Naive thymus-derived CD8-positive, alpha-beta T cell (primary cell): ENCODE results near the gene CR1. TPM values are rescaled to one million over a fixed set of nuclear protein-coding genes. Genes with fewer than 3 reads are reported as not detected.
A peak's percentile ranks its signal among the peaks of the same experiment; 100 is the strongest.
"Not testable (repeated sequence)": the region's sequence is repeated elsewhere in the genome, so short reads cannot be mapped to it uniquely, and the experiment has no call there.

Source experiments
- ATAC-seq, 2 donors: fragments of 150-1000 bp; cut with Tn5 transposase in 1 of 2; sonication (Bioruptor Pico), chemical (Tn5 transposase) in 1 of 2; 1 replicate in 1 of 2; 2 replicates in 1 of 2; pipeline ENCODE4 v1.10.0; 2021; ENCODE audit warnings: mild to moderate bottlenecking in 2 of 2, moderate library complexity in 2 of 2
- POLR2A ChIA-PET: fragments of 350-600 bp; sonication (Branson Sonifier 250); formaldehyde crosslinking; loops from one replicate; lab custom pipeline; 2021; ENCODE audit warnings: antibody characterized with exemption; lab: Charles Lee
- DNase-seq, 10 donors: peaks; one replicate each; pipeline versions ENCODE4 v3.0.0 to v3.0.0-alpha.2; 2020 to 2022
- H3K27ac Mint-ChIP-seq, 10 donors: one replicate each; pipeline ENCODE4 v1.8.0; 2020 to 2022; ENCODE audit warnings: mild to moderate bottlenecking in 10 of 10, mixed read lengths in 10 of 10, moderate library complexity in 4 of 10, inconsistent platforms in 1 of 10
- H3K27me3 Mint-ChIP-seq, 5 donors: one replicate each; pipeline ENCODE4 v1.8.0; 2021 to 2022; ENCODE audit warnings: mixed read lengths in 5 of 5
- H3K36me3 Mint-ChIP-seq, 3 donors: one replicate each; pipeline ENCODE4 v1.8.0; 2020 to 2022; ENCODE audit warnings: mixed read lengths in 3 of 3, mild to moderate bottlenecking in 2 of 3, inconsistent platforms in 1 of 3
- H3K4me1 Mint-ChIP-seq, 4 donors: one replicate each; pipeline ENCODE4 v1.8.0; 2021 to 2022; ENCODE audit warnings: mixed read lengths in 4 of 4
- H3K4me3 Mint-ChIP-seq, 10 donors: one replicate each; pipeline ENCODE4 v1.8.0; 2020 to 2022; ENCODE audit warnings: mild to moderate bottlenecking in 10 of 10, mixed read lengths in 10 of 10, moderate library complexity in 6 of 10, inconsistent platforms in 1 of 10
- H3K9me3 Mint-ChIP-seq, 9 donors: one replicate each; pipeline ENCODE4 v1.8.0; 2020 to 2022; ENCODE audit warnings: mixed read lengths in 9 of 9, mild to moderate bottlenecking in 3 of 9, inconsistent platforms in 1 of 9, moderate library complexity in 1 of 9
- polyA plus RNA-seq, 3 donors: library from polyadenylated mRNA; unstranded; fragments of 300-500 nt; fragmentation: Illumina TruSeq; gene quantifications; one replicate each; pipeline ENCODE4 v1.2.3, GENCODE V29; 2021
- total RNA-seq, 8 experiments: library from RNA in 2 of 8; stranded (reverse) in 2 of 8; gene quantifications; one replicate each; pipeline ENCODE4 v1.2.3 and lab custom pipeline; 2021 to 2026

The CR1 gene
- total and polyA plus RNA-seq, 5 experiments from 2014 or later, result 0.81 to 5.1 (median 3.1) TPM

DNA sequence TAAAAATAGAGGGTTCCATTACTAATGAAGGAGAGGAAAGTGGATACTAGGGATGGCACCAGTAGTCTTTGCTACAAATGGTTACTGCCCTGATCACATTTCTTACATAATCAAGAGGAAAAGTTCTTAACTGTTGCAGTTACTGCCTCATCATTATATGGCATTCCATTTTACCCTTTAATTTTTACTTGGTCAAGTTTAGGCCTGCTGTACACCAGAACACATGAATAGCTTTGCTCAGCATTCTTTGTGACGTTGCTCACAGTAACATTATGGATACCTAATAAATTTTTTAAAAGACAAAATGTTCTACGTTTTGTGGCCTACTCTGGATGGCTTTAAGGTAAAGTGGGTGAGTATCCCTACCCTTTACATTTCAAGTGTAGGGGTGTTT is 110.4 kb downstream of the CR1 start:
- H3K4me1 Mint-ChIP-seq, result no peaks in the 10 kb centered on the region
- H3K27me3 Mint-ChIP-seq, result peaks cover 0 to 4% (median 2%) of the 10 kb centered on the region in 5 donors
- no peak overlapping the region for H3K4me3 Mint-ChIP-seq
- ATAC-seq, result no peak
- POLR2A ChIA-PET, result no interaction called here
- H3K9me3 Mint-ChIP-seq, result no peaks in the 10 kb centered on the region
- H3K36me3 Mint-ChIP-seq, result no peaks in the 10 kb centered on the region
- DNase-seq, result no peak
- no peak overlapping the region for H3K27ac Mint-ChIP-seq

DNA sequence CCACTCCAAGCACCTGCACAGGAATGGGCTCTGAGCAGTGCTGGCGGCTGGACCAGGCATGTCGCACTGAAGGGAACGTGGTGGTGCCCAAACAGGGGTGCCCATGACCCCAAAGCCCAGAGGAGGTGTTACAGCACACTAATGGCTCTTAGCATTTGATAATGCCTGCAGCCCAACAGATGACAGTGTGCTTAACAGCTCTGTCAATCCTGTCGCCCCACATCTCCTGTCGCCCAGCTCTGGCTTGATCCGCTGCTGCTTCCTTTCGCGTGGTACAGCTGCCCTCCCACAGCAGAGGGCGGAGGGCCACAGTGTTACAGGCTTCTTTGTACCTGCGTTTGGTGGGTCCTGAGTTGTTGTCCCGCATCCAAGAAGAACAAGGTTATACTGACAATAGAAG is 116.8 kb downstream of the CR1 start:
- no peak for ATAC-seq
- Mint-ChIP-seq H3K27me3 (peaks cover 0 to 5% (median 3%) of the 10 kb centered on the region in 5 donors), H3K36me3 (peaks cover 0 to 7% (median 3%) of the 10 kb centered on the region in 3 donors), H3K9me3 (no peaks in the 10 kb centered on the region), H3K4me1 (no peaks in the 10 kb centered on the region), H3K27ac (no peak overlapping the region), H3K4me3 (no peak overlapping the region)
- POLR2A ChIA-PET, result no interaction called here
- DNase-seq, result no peak

DNA sequence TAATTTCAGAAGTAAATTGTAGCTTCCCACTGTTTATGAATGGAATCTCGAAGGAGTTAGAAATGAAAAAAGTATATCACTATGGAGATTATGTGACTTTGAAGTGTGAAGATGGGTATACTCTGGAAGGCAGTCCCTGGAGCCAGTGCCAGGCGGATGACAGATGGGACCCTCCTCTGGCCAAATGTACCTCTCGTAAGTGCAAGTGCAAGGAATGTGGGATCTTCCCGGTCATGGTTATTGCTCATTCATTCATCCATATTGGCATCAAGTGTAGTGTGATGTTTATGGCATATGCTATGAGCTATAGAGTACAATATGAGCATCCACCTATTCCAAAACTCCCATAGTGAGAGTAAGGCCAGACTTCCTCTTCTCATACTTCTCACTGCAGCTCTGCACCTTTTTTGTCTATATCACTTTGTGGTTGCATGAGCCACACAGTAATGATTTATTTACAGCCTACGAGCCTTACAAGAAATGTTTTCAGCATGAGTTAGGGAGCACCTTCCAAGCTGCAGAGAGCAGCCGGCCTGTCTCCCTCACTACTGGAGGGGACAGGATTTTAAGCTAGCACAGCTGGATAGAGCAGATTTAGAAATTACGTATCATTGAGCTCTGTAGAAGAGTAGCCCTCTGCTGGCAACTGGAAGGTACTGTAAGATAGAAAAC is 124.0 kb downstream of the CR1 start:
- Mint-ChIP-seq H3K4me1 (peaks cover 2 to 8% (median 4%) of the 10 kb centered on the region in 4 donors), H3K27ac (no peak overlapping the region), H3K27me3 (peaks cover 0 to 5% (median 0%) of the 10 kb centered on the region in 5 donors), H3K9me3 (no peaks in the 10 kb centered on the region), H3K4me3 (no peak overlapping the region), H3K36me3 (no peaks in the 10 kb centered on the region)
- peak in 3 of 10 donors; percentile 33 to 42 (median 42) for DNase-seq
- peak; percentile 88 to 94 for ATAC-seq
- POLR2A ChIA-PET, result interaction anchor here (0.6 to 1.1 kb wide), 3 partner anchors 9 to 177 kb away, joined by 3 to 5 read pairs (median 4); no protein-coding TSS in a partner anchor

DNA sequence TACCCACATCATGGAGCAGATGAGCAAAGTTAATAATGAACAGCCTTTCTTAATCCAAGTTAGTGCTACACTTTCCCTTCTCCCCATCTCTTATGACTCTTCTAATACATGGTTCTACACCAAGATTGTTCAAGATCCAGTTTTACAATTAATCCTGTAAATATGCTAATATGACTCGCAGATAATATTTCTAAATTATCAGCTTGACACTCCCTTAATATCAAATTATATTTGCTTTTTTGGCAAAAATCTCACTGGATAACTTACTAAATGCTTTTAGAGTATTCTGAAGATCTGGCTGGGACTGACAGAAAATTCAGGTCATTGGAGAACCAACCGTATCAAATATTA is 124.6 kb downstream of the CR1 start:
- POLR2A ChIA-PET, result interaction anchor here (0.6 to 1.1 kb wide), 3 partner anchors 9 to 177 kb away, joined by 3 to 5 read pairs (median 4); no protein-coding TSS in a partner anchor
- H3K4me3 Mint-ChIP-seq, result no peak overlapping the region

DNA sequence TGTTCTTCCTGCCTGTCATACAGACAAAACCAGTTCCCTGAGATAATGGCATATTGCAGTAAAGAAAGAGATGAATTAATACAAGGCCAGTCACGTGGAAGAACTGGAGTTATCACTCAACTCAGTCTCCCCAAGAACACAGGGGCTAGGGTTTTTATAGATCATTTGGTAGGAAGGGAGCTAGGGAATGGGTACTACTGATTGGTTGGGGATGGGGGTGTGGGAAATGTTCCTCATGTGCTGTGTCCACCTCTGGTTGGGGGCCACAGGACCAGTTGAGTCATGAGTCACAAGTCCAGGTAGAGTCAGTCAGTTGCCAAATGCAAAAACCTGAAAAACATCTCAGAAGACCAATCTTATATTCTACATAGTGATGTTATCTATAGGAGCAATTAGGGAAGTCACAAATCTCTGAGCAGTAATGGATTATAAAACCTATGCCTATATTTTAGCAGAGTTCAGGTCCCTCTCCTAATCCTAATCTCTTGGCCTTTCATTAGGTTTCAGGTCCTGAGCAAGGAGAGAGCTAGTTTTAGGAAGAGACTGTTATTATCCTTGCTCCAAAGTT is 129.6 kb downstream of the CR1 start:
- H3K36me3 Mint-ChIP-seq, H3K9me3 Mint-ChIP-seq, H3K4me1 Mint-ChIP-seq, DNase-seq, H3K4me3 Mint-ChIP-seq, H3K27me3 Mint-ChIP-seq, H3K27ac Mint-ChIP-seq, POLR2A ChIA-PET, ATAC-seq: not testable (repeated sequence)

More for the DNA sequence above, 124.6 kb downstream of the CR1 start:
- H3K27ac Mint-ChIP-seq, result no peak overlapping the region
- H3K27me3 Mint-ChIP-seq, result peaks cover 0 to 5% (median 0%) of the 10 kb centered on the region in 5 donors
- peaks cover 0 to 2% (median 0%) of the 10 kb centered on the region in 9 donors for H3K9me3 Mint-ChIP-seq
- ATAC-seq, result no peak
- peaks cover 2 to 8% (median 4%) of the 10 kb centered on the region in 4 donors for H3K4me1 Mint-ChIP-seq
- no peak for DNase-seq
- peaks cover 0 to 5% (median 0%) of the 10 kb centered on the region in 3 donors for H3K36me3 Mint-ChIP-seq

DNA sequence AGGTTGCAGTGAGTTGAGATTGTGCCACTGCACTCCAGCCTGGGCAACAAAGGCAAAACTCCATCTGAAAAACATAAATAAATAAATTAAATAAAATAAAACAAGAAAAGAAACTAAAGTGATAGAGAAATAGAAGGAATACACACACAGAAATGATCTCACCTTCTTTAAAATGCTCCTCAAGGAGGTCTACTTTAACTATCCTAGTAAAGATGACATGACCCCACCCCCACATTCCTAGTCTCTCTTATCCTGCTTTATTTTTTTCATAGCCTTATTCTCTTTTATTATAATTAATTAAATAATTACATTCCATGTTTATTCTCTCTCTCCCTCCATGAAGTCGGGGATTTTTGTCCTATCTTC is 131.0 kb downstream of the CR1 start:
- H3K27ac Mint-ChIP-seq, result no peak overlapping the region
- peaks cover 0 to 2% (median 0%) of the 10 kb centered on the region in 5 donors for H3K27me3 Mint-ChIP-seq
- H3K9me3 Mint-ChIP-seq, result peaks cover 0 to 4% (median 0%) of the 10 kb centered on the region in 9 donors
- no peak overlapping the region for H3K4me3 Mint-ChIP-seq
- no peaks in the 10 kb centered on the region for H3K4me1 Mint-ChIP-seq
- ATAC-seq, result no peak
- POLR2A ChIA-PET, result no interaction called here
- H3K36me3 Mint-ChIP-seq, result peaks cover 0 to 8% (median 0%) of the 10 kb centered on the region in 3 donors
- DNase-seq, result no peak

DNA sequence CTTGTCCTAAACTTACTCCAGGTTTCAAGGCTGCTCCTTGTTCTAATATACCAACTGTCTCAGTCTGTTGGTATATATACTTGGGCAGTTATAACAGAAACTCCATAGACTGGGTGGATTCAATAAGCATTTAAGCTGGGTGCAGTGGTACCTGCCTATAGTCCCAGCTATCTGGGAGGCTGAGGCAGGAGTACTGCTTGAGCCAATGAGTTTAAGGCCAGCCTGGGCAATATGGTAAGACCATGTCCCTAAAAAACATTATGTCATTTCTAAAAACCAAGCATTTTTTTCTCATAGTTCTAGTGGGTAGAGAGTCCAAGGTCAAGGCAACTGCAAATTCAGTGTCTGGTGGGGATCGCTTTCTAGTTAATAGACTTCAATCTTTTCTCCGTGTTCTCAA is 131.5 kb downstream of the CR1 start:
- POLR2A ChIA-PET, result no interaction called here
- DNase-seq (no peak), ATAC-seq (no peak)
- Mint-ChIP-seq H3K27ac (no peak overlapping the region), H3K36me3 (peaks cover 0 to 8% (median 0%) of the 10 kb centered on the region in 3 donors), H3K27me3 (peaks cover 0 to 2% (median 0%) of the 10 kb centered on the region in 5 donors), H3K9me3 (peaks cover 0 to 4% (median 0%) of the 10 kb centered on the region in 9 donors), H3K4me1 (no peaks in the 10 kb centered on the region), H3K4me3 (no peak overlapping the region)

DNA sequence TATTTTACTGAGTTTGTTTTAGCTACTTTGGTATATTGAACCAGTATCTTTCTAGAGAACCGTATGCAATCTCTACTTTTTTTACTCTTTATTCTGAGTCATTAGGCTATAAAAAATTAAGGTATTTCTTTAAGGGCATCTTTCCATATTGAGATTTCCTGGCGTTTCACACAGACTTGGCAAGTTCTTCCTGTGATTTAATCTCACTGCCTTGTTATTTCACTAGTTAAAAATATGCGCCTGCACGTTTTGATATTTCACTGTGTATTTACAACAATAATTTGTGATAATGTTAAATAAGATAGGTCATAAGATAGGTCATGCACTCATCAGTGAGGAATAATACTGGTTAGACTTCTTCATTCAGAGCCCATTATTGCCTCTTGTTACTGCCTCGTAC is 132.8 kb downstream of the CR1 start:
- peaks cover 0 to 8% (median 0%) of the 10 kb centered on the region in 3 donors for H3K36me3 Mint-ChIP-seq
- no peak for DNase-seq
- H3K9me3 Mint-ChIP-seq, result peaks cover 0 to 4% (median 0%) of the 10 kb centered on the region in 9 donors
- peaks cover 0 to 2% (median 0%) of the 10 kb centered on the region in 5 donors for H3K27me3 Mint-ChIP-seq
- H3K4me1 Mint-ChIP-seq, result no peaks in the 10 kb centered on the region
- no peak overlapping the region for H3K27ac Mint-ChIP-seq
- POLR2A ChIA-PET, result no interaction called here
- H3K4me3 Mint-ChIP-seq, result no peak overlapping the region
- no peak for ATAC-seq

DNA sequence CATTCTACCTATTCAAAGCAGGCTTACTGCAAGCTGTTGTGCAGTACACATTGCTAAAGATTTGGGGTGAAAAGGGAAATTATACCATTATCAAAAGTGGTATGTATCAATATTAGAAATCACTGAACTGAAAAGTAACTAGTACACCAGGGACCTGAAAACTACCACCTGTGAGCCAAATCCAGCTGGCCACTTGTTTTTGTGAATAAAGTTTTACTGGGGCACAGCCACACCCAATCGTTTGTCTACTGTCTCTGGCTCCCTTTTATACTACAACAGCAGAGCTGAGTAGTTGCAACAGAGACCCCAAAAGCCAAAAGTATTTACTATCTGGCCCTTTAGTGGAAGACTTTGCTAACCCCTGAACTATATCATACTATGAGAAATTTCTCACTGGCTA is 135.2 kb downstream of the CR1 start:
- ATAC-seq (no peak), DNase-seq (no peak)
- H3K4me3 Mint-ChIP-seq, result no peak overlapping the region
- peaks cover 0 to 10% (median 4%) of the 10 kb centered on the region in 5 donors for H3K27me3 Mint-ChIP-seq
- H3K9me3 Mint-ChIP-seq, result no peaks in the 10 kb centered on the region
- POLR2A ChIA-PET, result no interaction called here
- no peaks in the 10 kb centered on the region for H3K36me3 Mint-ChIP-seq
- no peak overlapping the region for H3K27ac Mint-ChIP-seq
- H3K4me1 Mint-ChIP-seq, result no peaks in the 10 kb centered on the region

DNA sequence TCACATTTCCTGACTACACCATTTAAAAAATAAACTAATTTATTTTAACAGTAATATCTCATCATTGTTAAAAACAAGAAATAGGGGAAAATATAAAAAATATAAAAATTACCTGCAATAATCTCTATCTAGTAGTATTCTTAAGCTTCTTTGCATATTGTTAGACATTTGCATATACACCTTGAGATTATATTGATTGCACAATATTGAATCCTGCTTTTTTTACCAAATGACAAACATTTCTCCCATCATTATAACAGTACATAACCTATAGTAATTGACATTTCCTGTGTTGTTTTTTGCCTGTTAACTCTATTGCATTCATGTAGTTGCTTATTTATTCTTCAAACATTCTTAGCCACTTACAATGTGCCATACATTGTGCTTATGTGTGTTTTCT is 137.3 kb downstream of the CR1 start:
- Mint-ChIP-seq H3K27me3 (peaks cover 0 to 14% (median 4%) of the 10 kb centered on the region in 5 donors), H3K36me3 (no peaks in the 10 kb centered on the region), H3K4me3 (no peak overlapping the region), H3K4me1 (no peaks in the 10 kb centered on the region), H3K9me3 (no peaks in the 10 kb centered on the region), H3K27ac (no peak overlapping the region)
- DNase-seq, result no peak
- POLR2A ChIA-PET, result no interaction called here
- ATAC-seq, result no peak

DNA sequence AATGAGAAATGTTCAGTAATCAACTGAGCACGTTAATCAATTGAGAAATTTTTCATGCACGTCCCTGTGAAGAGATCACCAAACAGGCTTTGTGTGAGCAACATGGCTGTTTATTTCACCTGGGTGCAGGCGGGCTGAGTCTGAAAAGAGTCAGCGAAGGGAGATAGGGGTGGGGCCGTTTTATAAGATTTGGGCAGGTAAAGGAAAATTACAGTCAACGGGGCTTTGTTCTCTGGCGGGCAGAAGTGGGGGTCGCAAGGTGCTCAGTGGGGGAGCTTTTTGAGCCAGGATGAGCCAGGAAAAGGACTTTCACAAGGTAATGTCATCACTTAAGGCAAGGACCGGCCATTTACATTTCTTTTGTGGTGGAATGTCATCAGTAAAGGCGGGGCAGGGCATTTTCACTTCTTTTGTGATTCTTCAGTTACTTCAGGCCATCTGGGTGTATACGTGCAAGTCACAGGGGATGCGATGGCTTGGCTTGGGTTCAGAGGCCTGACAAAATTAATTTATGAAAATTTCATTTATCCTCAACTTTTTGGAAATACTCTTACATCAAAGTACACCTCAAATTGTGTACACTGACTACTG is 137.8 kb downstream of the CR1 start:
- POLR2A ChIA-PET, result not testable (repeated sequence)

DNA sequence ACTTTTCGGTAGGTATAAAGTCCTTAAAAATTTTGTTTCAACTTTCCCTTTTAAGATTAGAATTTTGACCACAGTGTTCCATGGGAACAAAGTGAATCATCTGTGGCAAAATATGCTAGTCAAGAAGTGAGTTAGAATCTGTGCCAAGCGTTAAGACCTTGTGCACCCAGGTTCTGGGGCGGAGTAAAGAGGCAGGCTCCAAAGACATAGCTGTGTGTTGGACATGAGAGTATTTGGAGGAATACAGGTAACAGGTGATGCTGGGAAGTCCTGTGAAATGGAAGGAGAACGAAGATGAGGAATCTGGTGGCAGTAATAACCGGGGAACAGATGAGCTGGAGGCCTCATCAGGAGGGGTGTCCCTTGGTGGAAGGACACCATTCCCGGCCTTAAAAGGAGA is 138.3 kb downstream of the CR1 start:
- peaks cover 2 to 25% (median 6%) of the 10 kb centered on the region in 5 donors for H3K27me3 Mint-ChIP-seq
- H3K4me1 Mint-ChIP-seq, DNase-seq, H3K9me3 Mint-ChIP-seq, POLR2A ChIA-PET, H3K27ac Mint-ChIP-seq, ATAC-seq, H3K4me3 Mint-ChIP-seq, H3K36me3 Mint-ChIP-seq: not testable (repeated sequence)

More for the DNA sequence above, 137.8 kb downstream of the CR1 start:
- H3K9me3 Mint-ChIP-seq, H3K4me3 Mint-ChIP-seq, ATAC-seq, H3K27ac Mint-ChIP-seq, H3K4me1 Mint-ChIP-seq, DNase-seq, H3K36me3 Mint-ChIP-seq: not testable (repeated sequence)
- peaks cover 2 to 20% (median 6%) of the 10 kb centered on the region in 5 donors for H3K27me3 Mint-ChIP-seq

DNA sequence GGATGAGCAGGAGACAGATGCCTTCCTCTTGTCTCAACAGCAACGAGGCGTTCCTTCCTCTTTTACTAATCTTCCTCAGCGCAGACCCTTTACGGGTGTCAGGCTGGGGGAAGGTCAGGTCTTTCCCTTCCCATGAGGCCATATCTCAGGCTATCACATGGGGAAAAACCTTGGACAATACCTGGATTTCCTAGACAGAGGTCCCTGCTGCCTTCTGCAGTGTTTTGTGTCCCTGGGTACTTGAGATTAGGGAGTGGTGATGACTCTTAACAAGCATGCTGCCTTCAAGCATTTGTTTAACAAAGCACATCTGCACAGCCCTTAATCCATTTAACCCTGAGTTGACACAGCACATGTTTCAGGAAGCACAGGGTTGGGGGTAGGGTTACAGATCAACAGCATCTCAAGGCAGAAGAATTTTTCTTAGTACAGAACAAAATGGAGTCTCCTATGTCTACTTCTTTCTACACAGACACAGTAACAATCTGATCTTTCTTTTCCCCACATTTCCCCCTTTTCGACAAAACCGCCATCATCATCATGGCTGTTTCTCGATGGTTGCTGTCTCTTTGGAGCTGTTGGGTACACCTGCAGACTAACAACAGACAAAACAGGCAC is 139.7 kb downstream of the CR1 start:
- H3K9me3 Mint-ChIP-seq, H3K36me3 Mint-ChIP-seq, H3K4me1 Mint-ChIP-seq, ATAC-seq, H3K4me3 Mint-ChIP-seq, H3K27ac Mint-ChIP-seq, DNase-seq, POLR2A ChIA-PET: not testable (repeated sequence)
- peaks cover 4 to 30% (median 8%) of the 10 kb centered on the region in 5 donors for H3K27me3 Mint-ChIP-seq
